HTR-8/SVneo (cell line): ENCODE results near the gene PRSS8.
"Not testable (repeated sequence)": the region's sequence is repeated elsewhere in the genome, so short reads cannot be mapped to it uniquely, and the experiment has no call there.

Source experiments
- DNase-seq: peaks from one replicate; pipeline ENCODE4 v3.0.0; 2011; ENCODE audit warnings: low spot score, mixed read lengths; ENCODE audit not compliant: insufficient read length
- FAIRE-seq: peaks from 2 replicates; lab custom pipeline; 2011; peaks lifted over from hg19 to GRCh38; lab: Jason Lieb, UNC

The PRSS8 gene

GRCh38 chr16:31145398-31145990 lies 10.0 kb upstream of the PRSS8 start:
- no peak for DNase-seq
- FAIRE-seq, result no peak

GRCh38 chr16:31144418-31144817 lies 8.9 kb upstream of the PRSS8 start:
- not testable (repeated sequence) for DNase-seq, FAIRE-seq

- FAIRE-seq (no peak), DNase-seq (no peak)
Measured at GRCh38 chr16:31143694-31144148, 8.2 kb upstream of the PRSS8 start.

GRCh38 chr16:31143011-31143693 lies 7.6 kb upstream of the PRSS8 start:
- no peak for FAIRE-seq
- no peak for DNase-seq

GRCh38 chr16:31142109-31143010 lies 6.8 kb upstream of the PRSS8 start:
- FAIRE-seq (peak; percentile 91), DNase-seq (peak; percentile 99)

GRCh38 chr16:31141489-31142108 lies 6.1 kb upstream of the PRSS8 start:
- FAIRE-seq, result no peak
- no peak for DNase-seq

GRCh38 chr16:31141071-31141469 lies 5.5 kb upstream of the PRSS8 start:
- not testable (repeated sequence) for FAIRE-seq, DNase-seq

- DNase-seq (peak; percentile 90), FAIRE-seq (peak; percentile 91)
Measured at GRCh38 chr16:31138621-31139578, 3.4 kb upstream of the PRSS8 start.

- not testable (repeated sequence) for FAIRE-seq, DNase-seq
Measured at GRCh38 chr16:31136822-31137499, 1.4 kb upstream of the PRSS8 start.

GRCh38 chr16:31136287-31136662 lies 748 bp upstream of the PRSS8 start:
- FAIRE-seq (no peak), DNase-seq (no peak)

GRCh38 chr16:31134625-31135534 lies 647 bp downstream of the PRSS8 start:
- no peak for DNase-seq
- no peak for FAIRE-seq

GRCh38 chr16:31134091-31134571 lies 1.4 kb downstream of the PRSS8 start:
- no peak for DNase-seq
- FAIRE-seq, result no peak

GRCh38 chr16:31133046-31133501 lies 2.5 kb downstream of the PRSS8 start:
- DNase-seq (no peak), FAIRE-seq (no peak)

GRCh38 chr16:31132303-31132979 lies 3.1 kb downstream of the PRSS8 start:
- FAIRE-seq (no peak), DNase-seq (no peak)

- DNase-seq, result no peak
- no peak for FAIRE-seq
Measured at GRCh38 chr16:31131841-31132271, 3.7 kb downstream of the PRSS8 start.

- DNase-seq (no peak), FAIRE-seq (no peak)
Measured at GRCh38 chr16:31131416-31131815, 4.1 kb downstream of the PRSS8 start.

GRCh38 chr16:31130899-31131298 lies 4.6 kb downstream of the PRSS8 start:
- FAIRE-seq, result no peak
- DNase-seq, result no peak
